Right atrium auricular region (tissue), 2 donors: ENCODE results near the gene USP33. TPM values are rescaled to one million over a fixed set of nuclear protein-coding genes. Genes with fewer than 3 reads are reported as not detected.
A peak's percentile ranks its signal among the peaks of the same experiment; 100 is the strongest.
"Not testable (repeated sequence)": the region's sequence is repeated elsewhere in the genome, so short reads cannot be mapped to it uniquely, and the experiment has no call there.

ENCODE experiments used
- DNase-seq: peaks from one replicate; pipeline ENCODE4 v3.0.0-alpha.2; 2019; ENCODE audit warnings: low spot score
- H3K27ac ChIP-seq, 2 donors: fragments of 200-600 bp; sonication (generic); 1 replicate in 1 of 2; 2 replicates in 1 of 2; pipeline ENCODE4 v1.5.1; 2016 to 2019
- H3K27me3 ChIP-seq, 2 donors: fragments of 200-600 bp; sonication (generic); one replicate each; pipeline versions ENCODE4 v1.5.1 to v1.6.0; 2017 to 2019
- H3K36me3 ChIP-seq: fragments of 200-600 bp; sonication (generic); one replicate; pipeline ENCODE4 v1.5.1; 2016
- H3K4me1 ChIP-seq, 2 donors: fragments of 200-600 bp; sonication (generic); one replicate each; pipeline versions ENCODE4 v1.5.1 to v1.6.0; 2017 to 2019
- H3K4me3 ChIP-seq, 2 donors: fragments of 200-600 bp; sonication (generic); 1 replicate in 1 of 2; 2 replicates in 1 of 2; pipeline ENCODE4 v1.5.1; 2017 to 2019; ENCODE audit warnings: mild to moderate bottlenecking in 1 of 2, moderate library complexity in 1 of 2
- H3K9me3 ChIP-seq, 2 donors: fragments of 200-600 bp; sonication (generic); one replicate each; pipeline ENCODE4 v1.5.1; 2019
- total RNA-seq, 2 donors: library from RNA; depleted of rRNA; stranded (reverse); fragments of >200 nt; gene quantifications; one replicate each; pipeline ENCODE4 v1.1.0, GENCODE V29; 2016
- TF ChIP-seq, protein P1 (sequence below), 2 donors: fragments of 200-600 bp; sonication (generic); IDR thresholded peaks; one replicate each; pipeline ENCODE4 v1.5.1; 2019; ENCODE audit warnings: antibody characterized with exemption in 2 of 2

The USP33 gene
- total RNA-seq, 2 donors from 2014 or later, result 29.2 to 39.1 TPM

DNA sequence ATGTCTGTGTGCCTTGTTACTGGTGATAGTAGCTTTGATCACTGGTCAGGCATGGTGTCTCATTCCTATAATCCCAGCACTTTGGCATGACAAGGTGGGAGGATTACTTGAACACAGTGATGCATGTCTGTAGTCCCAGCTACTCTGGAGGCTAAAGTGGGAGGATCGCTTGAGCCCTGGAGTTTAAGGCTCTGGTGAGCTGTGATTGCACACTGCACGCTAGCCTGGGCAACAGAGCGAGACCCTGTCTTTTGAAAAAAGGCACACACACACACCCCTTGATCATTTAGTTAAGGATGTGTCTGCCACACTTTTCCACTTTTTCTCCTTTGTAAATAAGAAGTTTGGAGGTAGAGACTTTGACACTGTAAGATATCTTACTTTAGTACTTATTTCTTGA lies 34.9 kb upstream of the USP33 start:
- no peaks in the 10 kb centered on the region for H3K36me3 ChIP-seq
- no peak overlapping the region for H3K4me3 ChIP-seq
- no peaks in the 10 kb centered on the region for H3K27me3 ChIP-seq
- H3K27ac ChIP-seq, result no peak overlapping the region
- H3K9me3 ChIP-seq, result no peaks in the 10 kb centered on the region
- no peak for DNase-seq
- H3K4me1 ChIP-seq, result no peaks in the 10 kb centered on the region
- TF ChIP-seq, protein P1, sequence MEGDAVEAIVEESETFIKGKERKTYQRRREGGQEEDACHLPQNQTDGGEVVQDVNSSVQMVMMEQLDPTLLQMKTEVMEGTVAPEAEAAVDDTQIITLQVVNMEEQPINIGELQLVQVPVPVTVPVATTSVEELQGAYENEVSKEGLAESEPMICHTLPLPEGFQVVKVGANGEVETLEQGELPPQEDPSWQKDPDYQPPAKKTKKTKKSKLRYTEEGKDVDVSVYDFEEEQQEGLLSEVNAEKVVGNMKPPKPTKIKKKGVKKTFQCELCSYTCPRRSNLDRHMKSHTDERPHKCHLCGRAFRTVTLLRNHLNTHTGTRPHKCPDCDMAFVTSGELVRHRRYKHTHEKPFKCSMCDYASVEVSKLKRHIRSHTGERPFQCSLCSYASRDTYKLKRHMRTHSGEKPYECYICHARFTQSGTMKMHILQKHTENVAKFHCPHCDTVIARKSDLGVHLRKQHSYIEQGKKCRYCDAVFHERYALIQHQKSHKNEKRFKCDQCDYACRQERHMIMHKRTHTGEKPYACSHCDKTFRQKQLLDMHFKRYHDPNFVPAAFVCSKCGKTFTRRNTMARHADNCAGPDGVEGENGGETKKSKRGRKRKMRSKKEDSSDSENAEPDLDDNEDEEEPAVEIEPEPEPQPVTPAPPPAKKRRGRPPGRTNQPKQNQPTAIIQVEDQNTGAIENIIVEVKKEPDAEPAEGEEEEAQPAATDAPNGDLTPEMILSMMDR (IDR thresholded peaks at IDR 0.05), result no peak

DNA sequence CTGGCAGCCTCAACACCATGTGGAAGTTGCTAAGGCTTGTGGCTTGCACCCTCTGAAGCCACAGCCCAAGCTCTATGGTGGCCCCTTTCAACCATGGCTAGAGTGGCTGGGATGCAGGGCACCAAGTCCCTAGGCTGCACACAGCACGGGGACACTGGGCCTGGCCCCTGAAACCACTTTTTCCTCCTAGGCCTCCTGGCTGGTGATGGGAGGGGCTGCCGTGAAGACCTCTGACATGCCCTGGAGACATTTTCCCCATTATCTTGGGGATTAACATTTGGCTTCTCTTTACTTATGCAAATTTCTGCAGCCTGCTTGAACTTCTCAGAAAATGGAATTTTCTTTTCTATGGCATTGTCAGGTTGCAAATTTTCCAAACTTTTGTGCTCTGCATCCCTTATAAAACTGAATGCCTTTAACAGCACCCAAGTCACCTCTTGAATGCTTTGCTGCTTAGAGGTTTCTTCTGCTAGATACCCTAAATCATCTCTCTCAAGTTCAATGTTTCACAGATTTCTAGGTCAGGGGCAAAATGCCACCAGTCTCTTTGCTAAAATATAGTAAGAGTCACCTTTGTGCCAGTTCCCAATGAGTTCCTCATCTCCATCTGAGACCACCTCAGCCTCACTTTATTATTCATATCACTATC lies 26.6 kb upstream of the USP33 start:
- not testable (repeated sequence) for DNase-seq, H3K4me3 ChIP-seq, H3K9me3 ChIP-seq, H3K27me3 ChIP-seq, H3K4me1 ChIP-seq, H3K27ac ChIP-seq
- peaks cover 27% of the 10 kb centered on the region for H3K36me3 ChIP-seq

DNA sequence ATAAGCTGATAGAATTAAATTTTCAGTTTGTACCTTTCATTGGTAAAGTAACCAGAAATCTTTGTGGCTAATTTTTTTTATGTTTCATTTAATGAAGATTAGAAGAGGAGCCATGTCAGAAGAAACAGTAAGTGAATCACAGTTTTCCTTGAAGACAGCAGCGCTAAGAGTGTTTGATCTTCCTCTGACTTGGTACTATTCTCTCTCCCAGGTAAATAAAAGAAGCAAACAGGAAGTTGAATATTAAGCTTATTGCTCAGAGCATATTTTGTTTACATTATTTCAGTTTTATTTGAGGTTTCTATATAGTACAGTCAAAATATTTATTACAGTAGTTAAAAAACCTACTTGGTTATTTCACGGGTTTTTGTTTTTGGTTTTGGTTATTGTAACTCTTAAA lies 23.5 kb upstream of the USP33 start:
- no peaks in the 10 kb centered on the region for H3K27me3 ChIP-seq
- H3K36me3 ChIP-seq, result peaks cover 19% of the 10 kb centered on the region
- H3K27ac ChIP-seq, result no peak overlapping the region
- peaks cover 0 to 16% of the 10 kb centered on the region in 2 donors for H3K4me1 ChIP-seq
- H3K9me3 ChIP-seq, result no peaks in the 10 kb centered on the region
- TF ChIP-seq, protein P1 (IDR thresholded peaks at IDR 0.05), result no peak
- DNase-seq, result no peak
- no peak overlapping the region for H3K4me3 ChIP-seq

DNA sequence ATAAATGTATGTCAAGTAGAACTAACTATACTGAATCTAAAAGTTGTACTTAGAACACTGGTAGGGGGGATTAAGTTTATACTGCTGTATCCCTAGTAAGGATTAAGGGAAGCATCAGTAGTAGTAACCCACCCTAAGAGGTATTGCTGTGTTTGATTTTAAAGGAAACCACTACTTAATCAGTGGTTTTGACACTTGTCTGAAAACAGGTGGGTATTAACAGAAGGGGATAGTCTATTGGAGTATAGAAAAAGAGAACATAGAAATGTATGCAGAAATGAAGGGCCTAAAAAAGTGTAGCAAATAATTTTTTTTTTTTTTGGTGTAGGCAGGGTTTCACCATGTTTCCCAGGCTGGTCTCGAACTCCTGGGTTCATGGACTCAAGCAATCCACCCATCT lies 22.0 kb upstream of the USP33 start:
- no peak for DNase-seq
- H3K9me3 ChIP-seq, result no peaks in the 10 kb centered on the region
- TF ChIP-seq, protein P1 (IDR thresholded peaks at IDR 0.05), result no peak
- H3K27me3 ChIP-seq, result no peaks in the 10 kb centered on the region
- no peak overlapping the region for H3K4me3 ChIP-seq
- H3K27ac ChIP-seq, result no peak overlapping the region
- peaks cover 12% of the 10 kb centered on the region for H3K36me3 ChIP-seq
- peaks cover 0 to 16% of the 10 kb centered on the region in 2 donors for H3K4me1 ChIP-seq

DNA sequence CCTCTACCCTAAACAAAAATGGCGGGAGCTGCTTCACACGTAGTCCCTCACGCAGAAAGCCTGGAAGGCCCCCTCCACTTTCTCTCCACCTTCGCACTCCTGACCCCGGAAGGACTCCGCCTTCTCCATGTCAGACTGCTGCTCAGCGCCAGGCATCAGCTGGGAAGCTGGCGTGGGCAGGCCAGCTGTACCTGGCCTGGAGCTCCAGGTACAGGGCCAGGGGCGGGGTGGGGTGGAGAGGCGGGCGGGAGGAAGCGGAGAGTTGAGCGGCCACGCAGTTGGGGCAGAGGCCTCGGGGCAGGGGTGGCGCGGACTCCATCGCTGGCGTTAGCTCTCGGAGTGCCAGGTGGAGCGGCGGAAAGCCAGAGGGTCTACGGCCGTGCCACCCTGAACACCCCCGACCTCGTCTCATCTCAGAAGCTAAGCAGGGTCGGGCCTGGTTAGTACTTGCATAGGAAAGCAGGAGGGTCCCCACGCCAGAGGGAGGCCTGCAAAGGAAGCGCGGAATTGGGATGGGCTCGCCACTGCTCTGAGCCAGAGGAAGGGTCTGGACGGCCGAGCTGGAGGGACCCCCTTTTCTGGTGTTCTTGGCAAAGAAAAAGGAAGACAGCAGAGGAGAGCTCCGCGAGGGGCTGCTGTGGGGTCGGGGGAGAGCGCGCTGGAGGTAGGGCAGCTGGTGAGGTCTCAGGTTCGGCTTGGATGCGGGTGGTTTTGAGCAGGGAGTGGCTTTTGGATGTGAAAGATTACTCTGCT lies 20.1 kb upstream of the USP33 start, which contains the start of gene MIGA1:
Gene MIGA1 (plus strand): TSS at position 121 of the 753 bp plus-strand sequence. CDS start 3,604 bp downstream, outside the sequence.
- peak within 1 kb of the TSS; percentile 72 to 84 for H3K27ac ChIP-seq
- TF ChIP-seq, protein P1 (IDR thresholded peaks at IDR 0.05), result no peak
- H3K9me3 ChIP-seq, result no peaks in the 10 kb centered on the region
- H3K27me3 ChIP-seq, result no peaks in the 10 kb centered on the region
- peak; percentile 86 for DNase-seq
- peaks cover 7% of the 10 kb centered on the region for H3K36me3 ChIP-seq
- peak within 1 kb of the TSS; percentile 85 to 91 for H3K4me3 ChIP-seq
- peaks cover 0 to 16% of the 10 kb centered on the region in 2 donors for H3K4me1 ChIP-seq

DNA sequence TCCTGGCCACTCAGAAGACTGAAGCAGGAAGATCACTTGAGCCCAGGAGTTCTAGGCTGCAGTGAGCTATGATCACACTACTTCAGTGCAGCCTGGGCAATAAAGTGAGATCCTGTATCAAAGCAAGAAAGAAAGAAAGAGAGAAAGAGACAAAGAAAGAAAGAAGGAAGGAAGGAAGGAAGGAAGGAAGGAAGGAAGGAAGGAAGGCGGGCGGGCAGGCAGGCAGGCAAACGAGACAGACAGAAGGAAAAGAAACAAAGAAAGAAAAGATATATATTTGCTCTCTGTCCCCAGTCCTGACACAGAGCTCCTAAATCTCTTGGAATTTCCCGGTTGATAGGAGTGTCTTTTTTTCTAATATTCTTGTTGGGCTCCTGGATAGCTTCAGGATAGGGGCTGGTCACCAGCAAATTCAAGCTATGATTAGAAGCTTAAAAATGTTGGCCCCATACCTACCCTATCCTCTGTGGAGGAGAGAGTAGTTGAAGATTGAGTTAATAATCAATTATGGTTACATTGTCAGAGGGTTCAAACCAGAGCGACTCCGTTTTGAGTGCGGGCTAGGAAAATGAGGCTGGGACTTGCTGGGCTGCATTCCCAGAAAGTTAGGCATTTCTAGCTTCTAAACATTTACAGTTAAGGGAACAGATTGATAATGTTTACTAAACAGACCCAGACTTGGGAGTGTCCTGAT lies 16.5 kb upstream of the USP33 start:
- no peak overlapping the region for H3K4me3 ChIP-seq
- H3K27ac ChIP-seq, result no peak overlapping the region
- TF ChIP-seq, protein P1 (IDR thresholded peaks at IDR 0.05), result no peak
- no peak for DNase-seq
- no peaks in the 10 kb centered on the region for H3K27me3 ChIP-seq
- peaks cover 0 to 11% of the 10 kb centered on the region in 2 donors for H3K4me1 ChIP-seq
- H3K9me3 ChIP-seq, result no peaks in the 10 kb centered on the region
- no peaks in the 10 kb centered on the region for H3K36me3 ChIP-seq
